ENCODE data around the gene PALM3. TPM values are rescaled to one million over a fixed set of nuclear protein-coding genes. Genes with fewer than 3 reads are reported as not detected.

The PALM3 gene
- total and polyA plus RNA-seq, 10 of the 15 experiments (the other 5 are each of a cell fraction or from before 2014, with no cell fraction given): 0.07 TPM; not detected in 9

- ChIA-PET CTCF (interaction anchor here (1.0 kb wide), 1 partner anchor 209 kb away, joined by 3 read pairs; no protein-coding TSS in a partner anchor), POLR2A (interaction anchor here (1.0 to 1.2 kb wide), 2 partner anchors 9 to 12 kb away, joined by 4 to 5 read pairs; no protein-coding TSS in a partner anchor), RAD21 (ENCODE audit: unreplicated experiment) (no interaction called here), SMC1A (ENCODE audit: uncharacterized antibody, unreplicated experiment) (interaction anchor here (1.0 kb wide), 1 partner anchor 47 kb away, joined by 3 read pairs; the partner anchor contains the start of gene ASF1B)
- in situ Hi-C loops (cut with MboI) (no loop called here), intact Hi-C loops (cut with micrococcal nuclease; ENCODE audit: unreplicated experiment) (no loop called here)
- no peaks in the 10 kb centered on the region for H4K20me1 ChIP-seq (ENCODE audit: control insufficient read depth, insufficient read depth)
- no peak for ATAC-seq
- no peak overlapping the region; the same call in 1 of the 2 replicates for H3K27ac ChIP-seq (ENCODE audit: control insufficient read depth, insufficient read depth)
- WGBS (ENCODE audit: insufficient coverage, insufficient replicate concordance, low lambda C conversion rate, missing lambda C conversion rate): 4% methylated on average over 16 of the region's 16 CpGs
- H3K27me3 ChIP-seq (replicated peaks in 1 of 2; ENCODE audit: control insufficient read depth in 2 of 2, insufficient read depth in 2 of 2, low read length in 1 of 2): no peaks in the 10 kb centered on the region
- FAIRE-seq: no peak
- H3K4me2 ChIP-seq (ENCODE audit: control insufficient read depth, insufficient read depth): peak overlapping the region; percentile 85
- peak overlapping the region; percentile 36; the same call in 1 of the 2 replicates for H3K9ac ChIP-seq (ENCODE audit: control insufficient read depth, insufficient read depth, low read length)
- H3K9me3 ChIP-seq (replicated peaks; ENCODE audit: control insufficient read depth, insufficient read depth, low read length): peaks cover 2% of the 10 kb centered on the region; the same call in 1 of the 3 replicates
- peaks cover 7% of the 10 kb centered on the region; the same call in 1 of the 2 replicates for H3K4me1 ChIP-seq (ENCODE audit: control insufficient read depth, insufficient read depth, low read length)
- H3K79me2 ChIP-seq (ENCODE audit: control insufficient read depth, insufficient read depth, low read length): peaks cover 6% of the 10 kb centered on the region
- peak overlapping the region; percentile 11 for H2AFZ ChIP-seq (ENCODE audit: control insufficient read depth, low read depth, low read length)
- TF ChIP-seq ZNF24 (IDR thresholded peaks at IDR 0.05) (no peak), SIN3A (IDR thresholded peaks at IDR 0.05; ENCODE audit: low read depth, low read length) (no peak), PML (IDR thresholded peaks at IDR 0.05; ENCODE audit: low read length) (no peak), ZNF592 (IDR thresholded peaks at IDR 0.05) (no peak), CREM (IDR thresholded peaks at IDR 0.05; ENCODE audit: low read depth) (no peak), CTCF (IDR thresholded peaks at IDR 0.05 in 2 of 3, conservative IDR thresholded peaks at IDR 0.05 in 1 of 3; ENCODE audit: control insufficient read depth in 2 of 3, extremely low read depth in 1 of 3, insufficient read depth in 1 of 3, low read depth in 3 of 3, low read length in 3 of 3) (0 out of 6 replicates have a peak, but pooled peaks of 1 of the 3 experiments have one; percentile 2), BCL11A (IDR thresholded peaks at IDR 0.05; ENCODE audit: low read depth, low read length) (no peak), YY1 (IDR thresholded peaks at IDR 0.05; ENCODE audit: low read depth, low read length) (no peak), HDAC6 (IDR thresholded peaks at IDR 0.05; ENCODE audit: unreplicated experiment) (peak; percentile 76), HCFC1 (IDR thresholded peaks at IDR 0.05; ENCODE audit: low read length) (no peak), MXI1 (IDR thresholded peaks at IDR 0.05; ENCODE audit: low read depth, low read length) (0 out of 2 replicates have a peak, but pooled peaks have one; percentile 24)
- no TSS peak for BruUV-seq (replicated peaks)
- peaks cover 3 to 5% of the 10 kb centered on the region in 2 experiments; a peak in 3 of 4 replicates for H3K36me3 ChIP-seq (ENCODE audit: control insufficient read depth in 2 of 2, insufficient read depth in 2 of 2, low read length in 1 of 2)
- no peak for DNase-seq (ENCODE audit: low read depth, low spot score)
- H3K4me3 ChIP-seq: peak overlapping the region; percentile 55
These were observed 27.5 kb upstream of the PALM3 start for GRCh38 chr19:14089412-14089661.

Data from GM12878 (cell line).